Transverse colon (tissue), 3 donors: ENCODE measurements around the gene CCDC83.

Experiments
- CTCF ChIP-seq, 5 experiments: fragments of 200-600 bp in 3 of 5; fragments of 450-650 bp in 2 of 5; sonication (generic) in 3 of 5; IDR thresholded peaks; 1 replicate in 2 of 5; 2 replicates in 3 of 5; pipeline ENCODE4 v1.5.1; 2016 to 2017; ENCODE audit warnings: antibody characterized with exemption in 5 of 5, inconsistent platforms in 3 of 5, mild to moderate bottlenecking in 2 of 5, moderate library complexity in 1 of 5
- EP300 ChIP-seq: sonication (generic); formaldehyde crosslinking; IDR thresholded peaks from one replicate; pipeline ENCODE4 v1.6.1; 2017; ENCODE audit warnings: antibody characterized with exemption, low read depth

DNA sequence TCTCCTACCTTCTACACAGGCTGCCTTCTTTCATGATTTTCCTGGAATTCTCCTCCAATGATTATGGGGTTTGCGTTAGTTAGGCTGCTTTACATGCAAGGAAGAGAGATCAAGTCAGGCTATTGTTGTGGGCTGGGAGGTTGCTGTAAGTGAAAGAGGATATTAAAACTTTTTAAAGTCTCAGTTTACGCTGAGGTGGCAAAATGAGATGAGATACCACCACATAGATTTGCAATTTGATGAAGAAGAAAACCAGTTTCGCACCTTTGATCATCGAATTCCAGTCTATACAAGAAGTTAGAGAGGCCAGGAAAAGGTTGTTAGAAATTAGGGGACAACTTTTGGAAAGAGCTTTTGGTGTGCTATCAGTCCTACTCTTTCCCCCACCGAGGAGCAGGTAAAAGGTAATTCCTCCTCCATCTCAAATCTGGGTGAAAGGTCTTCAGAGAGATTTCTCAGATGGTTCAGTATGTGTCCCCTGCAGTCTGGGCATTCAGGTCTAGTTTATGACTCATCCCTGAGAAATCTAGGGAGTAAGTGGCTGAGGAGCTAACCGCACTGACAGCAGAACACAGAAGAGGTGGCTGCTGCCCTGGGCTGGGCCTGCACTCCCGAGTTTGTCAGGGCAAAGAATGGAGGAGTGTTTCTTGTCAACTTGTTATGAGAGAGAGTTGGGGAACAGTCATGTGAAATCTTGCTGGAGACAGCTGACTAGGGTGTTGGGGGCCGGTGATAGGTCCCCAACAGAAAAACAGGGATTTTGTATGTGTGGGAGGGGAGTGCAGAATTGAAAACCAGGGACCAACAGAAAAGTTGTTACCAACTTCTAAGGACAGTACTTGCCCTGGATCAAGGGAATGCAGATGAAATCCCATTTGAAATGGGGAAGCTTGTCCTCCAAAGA, 34.7 kb downstream of the CCDC83 start:
- TF ChIP-seq EP300 (no peak), CTCF (IDR thresholded peaks at IDR 0.05) (no peak)
